Lower leg skin (tissue), 3 donors: ENCODE data around the gene BAIAP2L2.

Experiments used
- POLR2A ChIP-seq, 2 donors: fragments of 450-650 bp; IDR thresholded peaks; one replicate each; pipeline ENCODE4 v1.6.1; 2016 to 2017; ENCODE audit warnings: antibody characterized with exemption in 2 of 2, mild to moderate bottlenecking in 1 of 2, moderate library complexity in 1 of 2
- TF ChIP-seq, protein P1 (sequence below), 3 donors: fragments of 450-650 bp; IDR thresholded peaks; one replicate each; pipeline ENCODE4 v1.5.1; 2016; ENCODE audit warnings: antibody characterized with exemption in 3 of 3, mild to moderate bottlenecking in 3 of 3, moderate library complexity in 2 of 3

DNA sequence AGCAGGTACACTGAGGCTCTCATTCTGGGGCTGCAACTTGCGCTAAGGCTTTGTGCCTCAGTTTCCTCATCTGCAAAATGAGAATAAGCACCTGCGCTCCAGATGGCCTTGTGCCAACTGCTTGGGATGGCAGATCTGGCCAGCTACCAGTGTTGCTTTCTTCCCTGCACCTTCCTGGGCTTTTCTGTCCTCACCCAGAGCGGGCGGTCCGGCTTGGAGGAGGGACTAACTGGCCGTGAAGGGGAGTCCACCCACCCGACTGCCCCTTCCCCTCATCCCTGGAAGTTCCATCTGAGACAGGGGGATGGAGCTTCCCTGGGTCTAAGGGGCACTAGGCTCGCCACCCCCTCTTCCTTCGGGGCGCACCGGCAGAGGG is 30.0 kb downstream of the BAIAP2L2 start:
- TF ChIP-seq, protein P1, sequence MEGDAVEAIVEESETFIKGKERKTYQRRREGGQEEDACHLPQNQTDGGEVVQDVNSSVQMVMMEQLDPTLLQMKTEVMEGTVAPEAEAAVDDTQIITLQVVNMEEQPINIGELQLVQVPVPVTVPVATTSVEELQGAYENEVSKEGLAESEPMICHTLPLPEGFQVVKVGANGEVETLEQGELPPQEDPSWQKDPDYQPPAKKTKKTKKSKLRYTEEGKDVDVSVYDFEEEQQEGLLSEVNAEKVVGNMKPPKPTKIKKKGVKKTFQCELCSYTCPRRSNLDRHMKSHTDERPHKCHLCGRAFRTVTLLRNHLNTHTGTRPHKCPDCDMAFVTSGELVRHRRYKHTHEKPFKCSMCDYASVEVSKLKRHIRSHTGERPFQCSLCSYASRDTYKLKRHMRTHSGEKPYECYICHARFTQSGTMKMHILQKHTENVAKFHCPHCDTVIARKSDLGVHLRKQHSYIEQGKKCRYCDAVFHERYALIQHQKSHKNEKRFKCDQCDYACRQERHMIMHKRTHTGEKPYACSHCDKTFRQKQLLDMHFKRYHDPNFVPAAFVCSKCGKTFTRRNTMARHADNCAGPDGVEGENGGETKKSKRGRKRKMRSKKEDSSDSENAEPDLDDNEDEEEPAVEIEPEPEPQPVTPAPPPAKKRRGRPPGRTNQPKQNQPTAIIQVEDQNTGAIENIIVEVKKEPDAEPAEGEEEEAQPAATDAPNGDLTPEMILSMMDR (IDR thresholded peaks at IDR 0.05): no peak
- TF ChIP-seq POLR2A (IDR thresholded peaks at IDR 0.05): no peak
